ENCODE measurements around the gene GULP1. TPM values are rescaled to one million over a fixed set of nuclear protein-coding genes. Genes with fewer than 3 reads are reported as not detected.

The GULP1 gene
- polyA plus RNA-seq, 1 donor from 2014 or later = 10.2 TPM

GRCh38 chr2:188324067-188324466 is 32.4 kb downstream of the GULP1 start:
- no peak for TF ChIP-seq EZH2 (IDR thresholded peaks at IDR 0.05; ENCODE audit: borderline replicate concordance, insufficient read depth, low read length, poor library complexity, severe bottlenecking)
- TF ChIP-seq MXI1 (conservative IDR thresholded peaks at IDR 0.05; ENCODE audit: poor library complexity, severe bottlenecking) = no peak
- TF ChIP-seq REST (IDR thresholded peaks at IDR 0.05; ENCODE audit: borderline replicate concordance) = no peak
- no peaks in the 10 kb centered on the region for H3K9me2 ChIP-seq (ENCODE audit: insufficient read depth, low read length)
- no peak overlapping the region for H3K4me3 ChIP-seq (ENCODE audit: low read length)
- H3K9ac ChIP-seq (ENCODE audit: low read length) = no peak overlapping the region
- H3K27me3 ChIP-seq (ENCODE audit: insufficient read depth, low read depth, low read length) = no peaks in the 10 kb centered on the region
- H3K27ac ChIP-seq (ENCODE audit: low read length) = no peak overlapping the region
- no peaks in the 10 kb centered on the region for H3F3A ChIP-seq (ENCODE audit: insufficient read depth, low read length, poor library complexity, severe bottlenecking)
- H2AFZ ChIP-seq (ENCODE audit: low read depth, low read length) = no peak overlapping the region
- peaks cover 12% of the 10 kb centered on the region for H3K79me2 ChIP-seq (replicated peaks; ENCODE audit: insufficient read depth, low read length)
- no peak overlapping the region for H3K4me2 ChIP-seq (ENCODE audit: low read length)
- no peaks in the 10 kb centered on the region for H3K36me3 ChIP-seq (ENCODE audit: insufficient read depth, low read length)
- H3K9me3 ChIP-seq (ENCODE audit: low read length) = no peaks in the 10 kb centered on the region
- no peaks in the 10 kb centered on the region for H4K20me1 ChIP-seq (ENCODE audit: insufficient read depth)

GRCh38 chr2:188326290-188326668 is 34.6 kb downstream of the GULP1 start:
- H3K4me3 ChIP-seq (ENCODE audit: low read length) = no peak overlapping the region
- H3K9me2 ChIP-seq (ENCODE audit: insufficient read depth, low read length) = no peaks in the 10 kb centered on the region
- no peaks in the 10 kb centered on the region for H3K36me3 ChIP-seq (ENCODE audit: insufficient read depth, low read length)
- peaks cover 5% of the 10 kb centered on the region for H3K79me2 ChIP-seq (replicated peaks; ENCODE audit: insufficient read depth, low read length)
- H3K9ac ChIP-seq (ENCODE audit: low read length) = no peak overlapping the region
- H3K9me3 ChIP-seq (ENCODE audit: low read length) = no peaks in the 10 kb centered on the region
- no peak for TF ChIP-seq EZH2 (IDR thresholded peaks at IDR 0.05; ENCODE audit: borderline replicate concordance, insufficient read depth, low read length, poor library complexity, severe bottlenecking)
- no peaks in the 10 kb centered on the region for H3F3A ChIP-seq (ENCODE audit: insufficient read depth, low read length, poor library complexity, severe bottlenecking)
- H2AFZ ChIP-seq (ENCODE audit: low read depth, low read length) = no peak overlapping the region
- H3K27ac ChIP-seq (ENCODE audit: low read length) = no peak overlapping the region
- H4K20me1 ChIP-seq (ENCODE audit: insufficient read depth) = no peaks in the 10 kb centered on the region
- H3K27me3 ChIP-seq (ENCODE audit: insufficient read depth, low read depth, low read length) = no peaks in the 10 kb centered on the region
- H3K4me2 ChIP-seq (ENCODE audit: low read length) = no peak overlapping the region

GRCh38 chr2:188326669-188327301 is 35.1 kb downstream of the GULP1 start:
- H3K9me3 ChIP-seq (ENCODE audit: low read length) = no peaks in the 10 kb centered on the region
- H3K9me2 ChIP-seq (ENCODE audit: insufficient read depth, low read length) = no peaks in the 10 kb centered on the region
- no peaks in the 10 kb centered on the region for H4K20me1 ChIP-seq (ENCODE audit: insufficient read depth)
- no peak overlapping the region for H3K4me3 ChIP-seq (ENCODE audit: low read length)
- H3F3A ChIP-seq (ENCODE audit: insufficient read depth, low read length, poor library complexity, severe bottlenecking) = no peaks in the 10 kb centered on the region
- no peak overlapping the region for H3K27ac ChIP-seq (ENCODE audit: low read length)
- H3K9ac ChIP-seq (ENCODE audit: low read length) = no peak overlapping the region
- H3K36me3 ChIP-seq (ENCODE audit: insufficient read depth, low read length) = no peaks in the 10 kb centered on the region
- no peaks in the 10 kb centered on the region for H3K27me3 ChIP-seq (ENCODE audit: insufficient read depth, low read depth, low read length)
- no peak overlapping the region for H2AFZ ChIP-seq (ENCODE audit: low read depth, low read length)
- peaks cover 5% of the 10 kb centered on the region for H3K79me2 ChIP-seq (replicated peaks; ENCODE audit: insufficient read depth, low read length)
- H3K4me2 ChIP-seq (ENCODE audit: low read length) = no peak overlapping the region
- no peak for TF ChIP-seq CTCF (IDR thresholded peaks at IDR 0.05; ENCODE audit: poor library complexity, severe bottlenecking)
- TF ChIP-seq REST (IDR thresholded peaks at IDR 0.05; ENCODE audit: borderline replicate concordance) = no peak
- TF ChIP-seq RAD21 (conservative IDR thresholded peaks at IDR 0.05) = no peak
- TF ChIP-seq SMC3 (conservative IDR thresholded peaks at IDR 0.05; ENCODE audit: poor library complexity) = no peak
- TF ChIP-seq EP300 (conservative IDR thresholded peaks at IDR 0.05; ENCODE audit: poor library complexity, severe bottlenecking) = no peak
- no peak for TF ChIP-seq TAF1 (IDR thresholded peaks at IDR 0.05; ENCODE audit: low read depth)
- no peak for TF ChIP-seq MXI1 (conservative IDR thresholded peaks at IDR 0.05; ENCODE audit: poor library complexity, severe bottlenecking)
- no peak for TF ChIP-seq EZH2 (IDR thresholded peaks at IDR 0.05; ENCODE audit: borderline replicate concordance, insufficient read depth, low read length, poor library complexity, severe bottlenecking)
- no peak for TF ChIP-seq POLR2AphosphoS5 (IDR thresholded peaks at IDR 0.05)

Data from neural cell (in vitro differentiated cells).